GM19438 (cell line): ENCODE measurements around the gene STAC3.

Source experiments
- ATAC-seq: cut with Tn5 transposase; IDR thresholded peaks from one replicate; pipeline ENCODE4 v1.9.1; 2021; ENCODE audit warnings: low read depth; ENCODE audit not compliant: unreplicated experiment

STAC3 gene

GRCh38 chr12:57255916-57256315 is 4.9 kb upstream of the STAC3 start:
- ATAC-seq: no peak

GRCh38 chr12:57254506-57255280 is 3.7 kb upstream of the STAC3 start:
- no peak for ATAC-seq

- ATAC-seq: no peak
Measured at GRCh38 chr12:57250541-57250940, 446 bp downstream of the STAC3 start.

GRCh38 chr12:57248934-57249742 is 1.8 kb downstream of the STAC3 start:
- peak; percentile 72 for ATAC-seq

GRCh38 chr12:57247041-57247440 is 3.9 kb downstream of the STAC3 start:
- no peak for ATAC-seq

- no peak for ATAC-seq
Measured at GRCh38 chr12:57244312-57244696, 6.7 kb downstream of the STAC3 start.

- no peak for ATAC-seq
Measured at GRCh38 chr12:57243521-57244311, 7.3 kb downstream of the STAC3 start.

- ATAC-seq: peak; percentile 38
Measured at GRCh38 chr12:57242691-57243454, 8.1 kb downstream of the STAC3 start.

GRCh38 chr12:57242329-57242690 is 8.7 kb downstream of the STAC3 start:
- no peak for ATAC-seq

- ATAC-seq: no peak
Measured at GRCh38 chr12:57241402-57242310, 9.3 kb downstream of the STAC3 start.

GRCh38 chr12:57240926-57241401 is 10.0 kb downstream of the STAC3 start:
- no peak for ATAC-seq

GRCh38 chr12:57240066-57240921 is 10.7 kb downstream of the STAC3 start:
- ATAC-seq: no peak

- no peak for ATAC-seq
Measured at GRCh38 chr12:57239587-57240065, 11.4 kb downstream of the STAC3 start.

- peak; percentile 42 for ATAC-seq
Measured at GRCh38 chr12:57238854-57239554, 12.0 kb downstream of the STAC3 start.

GRCh38 chr12:57237932-57238853 is 12.8 kb downstream of the STAC3 start:
- ATAC-seq: no peak

- no peak for ATAC-seq
Measured at GRCh38 chr12:57237596-57237931, 13.4 kb downstream of the STAC3 start.
